Smooth muscle cell of the coronary artery (primary cell): Measurements from ENCODE around the gene KANSL3. TPM values are rescaled to one million over a fixed set of nuclear protein-coding genes. Genes with fewer than 3 reads are reported as not detected.

Experiments used
- total RNA-seq: library from RNA; depleted of rRNA; stranded (reverse); fragments of >200 nt; gene quantifications from 2 replicates; pipeline ENCODE4 v1.2.3, GENCODE V29; 2014; ENCODE audit warnings: low replicate concordance

KANSL3 gene
- 26.9 and 27.6 TPM in 2 replicates for total RNA-seq

DNA sequence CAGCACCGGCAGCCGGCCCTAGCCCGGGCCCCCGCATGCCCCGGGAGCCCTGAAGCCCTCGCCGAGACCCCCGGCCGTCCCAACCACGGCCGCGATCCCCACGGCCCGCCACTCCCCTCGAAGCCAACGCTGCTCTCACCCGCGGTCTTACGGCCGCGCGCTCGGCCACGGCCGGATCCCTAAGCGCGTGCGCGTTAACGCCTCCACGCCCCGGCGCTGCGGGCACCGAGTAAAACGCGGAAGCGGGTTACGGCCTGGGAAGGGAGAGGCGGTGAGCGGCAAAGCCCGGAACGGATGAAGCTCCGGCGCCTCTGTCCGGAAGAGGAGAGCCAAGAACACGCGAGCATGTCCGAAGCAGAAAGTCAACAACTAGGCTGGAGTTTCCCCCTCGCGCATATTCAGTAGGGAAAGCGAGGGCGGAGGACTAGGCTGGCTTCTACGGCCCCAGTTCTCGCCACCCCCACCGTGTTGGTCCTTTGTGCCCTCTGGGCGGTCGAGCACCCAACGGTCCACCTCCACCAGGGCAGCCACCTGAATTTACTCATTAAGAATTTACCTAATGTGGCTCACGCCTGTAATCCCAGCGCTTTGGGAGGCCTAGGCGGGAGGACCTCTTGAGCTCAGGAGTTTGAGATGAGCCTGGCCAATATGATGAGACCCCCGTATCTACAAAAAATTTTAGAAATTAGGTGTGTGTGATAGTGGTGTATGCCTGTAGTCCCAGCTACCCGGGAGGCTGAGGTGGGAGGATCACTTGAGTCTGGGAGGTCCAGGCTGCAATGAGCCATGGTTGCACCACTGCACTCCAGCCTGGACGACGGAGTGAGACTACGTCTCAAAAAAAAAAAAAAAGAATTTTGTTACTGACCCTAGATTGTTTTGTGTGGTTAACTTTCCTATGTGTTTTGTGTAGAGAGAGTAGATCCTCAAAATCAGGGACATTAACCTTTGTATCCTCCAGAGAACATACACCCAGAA, at the start of gene KANSL3:
KANSL3 (minus strand) TSS at position 169 of the 978 bp plus-strand sequence. CDS start 1,177 bp downstream, outside the sequence.

DNA sequence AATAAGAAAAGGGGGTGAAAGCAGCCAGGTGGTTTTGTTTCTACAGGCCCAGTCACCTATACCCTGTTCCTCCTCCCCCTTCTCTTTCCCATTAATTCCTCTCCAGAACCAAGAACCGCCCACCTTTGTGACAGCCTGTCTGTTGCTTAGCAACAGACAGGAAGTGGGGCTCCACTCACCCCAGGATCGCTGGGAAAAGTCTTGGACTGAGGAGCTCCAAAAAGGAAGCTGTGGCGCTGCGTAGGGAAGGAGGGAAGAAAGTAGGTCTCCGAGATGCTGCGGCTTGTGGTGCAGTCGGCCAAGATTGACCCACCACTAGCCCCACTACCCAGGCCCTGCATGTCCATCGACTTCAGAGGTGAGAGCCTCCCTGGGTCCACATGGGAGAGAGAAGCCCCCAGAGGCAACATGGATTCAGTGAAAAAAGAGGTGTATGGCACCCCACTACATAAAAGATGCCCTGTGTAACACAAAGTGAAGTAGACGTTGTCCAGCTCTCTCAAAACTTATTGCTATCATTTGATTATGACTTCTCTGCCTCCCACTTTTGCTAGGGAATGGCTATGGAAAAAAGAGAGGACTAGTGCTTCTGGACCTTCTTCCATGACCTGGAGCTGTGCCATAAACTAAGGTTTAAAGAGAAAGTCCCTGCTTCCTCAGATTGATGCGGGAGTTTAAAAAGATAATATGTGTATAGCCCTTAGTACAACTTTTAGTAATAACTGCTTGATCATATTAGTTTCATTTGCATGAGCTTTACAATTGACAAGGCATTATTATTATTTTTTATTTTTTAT, 4.7 kb upstream of the KANSL3 start, which contains the start of gene FER1L5:
FER1L5 (plus strand) TSS at position 201 of the 797 bp plus-strand sequence; CDS start at position 274, 73 bp downstream.

Other genes starting within 250 kb of the KANSL3 start
- 0.08 TPM in 1 of 2 replicates, not detected in the other for gene NEURL3, start 133.0 kb downstream of the KANSL3 start, total RNA-seq
- 8.3 and 8.7 TPM in 2 replicates for gene ARID5A, start 101.6 kb downstream of the KANSL3 start, total RNA-seq
- 0.30 and 0.70 TPM in 2 replicates for gene FER1L5, start 4.5 kb upstream of the KANSL3 start, total RNA-seq
- 24.4 and 31.5 TPM in 2 replicates for gene LMAN2L, start 101.8 kb upstream of the KANSL3 start, total RNA-seq
- gene CNNM4, start 122.6 kb upstream of the KANSL3 start, total RNA-seq = 2.5 and 2.7 TPM in 2 replicates
- 4.0 and 7.5 TPM in 2 replicates for gene CNNM3, start 178.0 kb upstream of the KANSL3 start, total RNA-seq
- 0.53 and 1.4 TPM in 2 replicates for gene ANKRD23, start 205.7 kb upstream of the KANSL3 start, total RNA-seq
- gene ANKRD39, start 219.7 kb upstream of the KANSL3 start, total RNA-seq = 6.2 and 6.4 TPM in 2 replicates
- gene SEMA4C, start 231.8 kb upstream of the KANSL3 start, total RNA-seq = 19.3 and 20.2 TPM in 2 replicates